NK-92 treated with Interleukin-12 subunit alpha and Interleukin-12 subunit beta, amount 100 ng/mL, for 24 hours (cell line): ENCODE measurements around the gene ONECUT2.

Experiments used
- DNase-seq: peaks from one replicate; lab custom pipeline; 2025; lab: John Stamatoyannopoulos, UW

Gene ONECUT2

DNA sequence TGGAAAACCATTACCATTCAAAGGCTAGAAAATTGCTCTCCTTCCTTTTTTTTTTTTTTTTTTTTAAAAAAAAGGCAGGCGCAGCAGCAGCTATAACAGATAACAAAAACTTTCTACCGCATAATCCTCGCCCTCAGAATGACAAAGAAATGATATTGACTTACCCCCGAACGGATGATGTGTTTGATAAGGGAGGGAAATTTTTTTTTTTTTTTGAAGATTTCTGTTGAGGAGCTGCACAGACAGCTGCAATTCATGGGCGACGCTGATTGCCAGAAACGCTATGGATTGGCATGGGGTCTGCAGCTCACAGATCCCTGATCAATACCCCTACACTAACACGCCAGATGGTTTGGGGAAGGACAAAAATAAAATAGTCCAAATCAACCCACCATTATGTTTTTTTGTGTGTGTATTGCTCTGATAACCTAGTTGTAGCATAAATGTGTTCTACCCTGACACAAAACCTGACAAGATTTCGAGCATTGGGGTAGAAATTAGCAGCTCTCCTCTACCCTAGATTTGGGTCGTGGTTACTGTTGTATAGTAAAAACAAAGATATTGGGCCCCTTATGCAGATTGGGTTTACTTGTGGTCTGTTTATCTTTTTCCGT is 3.6 kb upstream of the ONECUT2 start:
- DNase-seq: no peak

DNA sequence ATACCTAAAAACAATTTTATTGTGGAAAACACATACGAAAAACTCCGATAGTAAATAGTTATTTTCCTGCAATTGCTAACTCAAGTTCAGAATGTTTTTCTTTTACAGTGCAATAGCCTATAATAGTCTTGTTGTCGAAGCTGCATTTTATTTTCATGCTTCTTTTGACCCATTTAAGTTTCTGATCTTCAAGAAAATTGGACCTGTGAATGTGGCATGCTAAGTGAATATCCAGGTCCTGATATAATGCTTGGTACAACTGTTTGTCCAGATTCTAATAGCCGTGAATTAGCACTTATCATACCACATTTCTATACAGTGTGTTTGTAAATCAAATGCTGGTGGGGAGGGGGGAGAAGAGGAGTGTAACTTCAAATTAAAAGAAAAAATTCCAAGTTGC is 3.0 kb upstream of the ONECUT2 start:
- no peak for DNase-seq

DNA sequence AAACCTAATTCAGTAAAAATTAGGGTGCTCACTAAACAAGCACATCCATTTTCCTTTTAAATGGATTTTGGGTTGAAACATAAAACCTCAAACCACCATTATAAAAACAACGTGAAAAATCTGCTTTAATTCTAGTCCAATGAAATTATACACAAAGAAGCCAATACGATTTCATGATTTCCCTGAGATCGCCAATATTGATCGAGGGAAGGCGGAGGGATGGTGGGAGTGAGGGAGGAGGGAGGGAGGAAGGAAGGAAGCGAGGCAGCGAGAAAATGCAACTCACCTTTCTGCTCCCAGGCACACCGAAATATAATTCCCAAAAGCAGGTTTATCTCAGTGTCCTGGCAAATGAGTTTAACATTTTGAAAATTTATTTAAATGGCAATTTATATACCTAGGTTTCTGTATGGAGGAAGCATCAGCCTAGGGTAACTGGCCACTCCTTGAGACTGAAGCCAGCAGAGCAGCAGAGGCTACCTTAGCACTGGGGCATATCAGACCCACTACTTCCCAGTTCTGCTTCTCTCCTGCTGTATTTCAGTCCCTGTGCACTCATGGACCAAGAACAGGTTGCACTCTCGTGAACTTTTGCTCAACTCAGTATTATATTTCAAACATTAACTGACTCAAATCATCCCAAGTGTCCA is 2.3 kb upstream of the ONECUT2 start:
- no peak for DNase-seq

DNA sequence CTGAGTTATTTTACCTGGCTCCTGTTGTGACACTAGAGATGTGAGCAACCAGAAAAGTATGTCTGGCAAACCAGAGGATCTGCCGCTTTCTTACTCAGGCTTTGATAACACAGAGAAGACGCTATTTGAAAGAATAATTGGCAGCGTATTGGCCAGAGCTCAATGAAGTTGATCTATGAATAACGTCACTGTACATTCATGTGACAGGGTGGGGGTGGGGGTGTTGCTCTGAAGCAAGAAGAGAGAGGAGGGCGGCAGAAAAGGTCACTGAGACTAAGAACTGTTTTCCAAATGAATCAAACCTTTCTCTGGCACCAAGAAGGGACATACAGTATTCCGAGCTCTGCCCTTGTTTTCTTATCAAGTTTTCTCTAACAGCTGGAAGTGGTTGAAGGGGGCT is 1.7 kb upstream of the ONECUT2 start:
- DNase-seq: no peak

DNA sequence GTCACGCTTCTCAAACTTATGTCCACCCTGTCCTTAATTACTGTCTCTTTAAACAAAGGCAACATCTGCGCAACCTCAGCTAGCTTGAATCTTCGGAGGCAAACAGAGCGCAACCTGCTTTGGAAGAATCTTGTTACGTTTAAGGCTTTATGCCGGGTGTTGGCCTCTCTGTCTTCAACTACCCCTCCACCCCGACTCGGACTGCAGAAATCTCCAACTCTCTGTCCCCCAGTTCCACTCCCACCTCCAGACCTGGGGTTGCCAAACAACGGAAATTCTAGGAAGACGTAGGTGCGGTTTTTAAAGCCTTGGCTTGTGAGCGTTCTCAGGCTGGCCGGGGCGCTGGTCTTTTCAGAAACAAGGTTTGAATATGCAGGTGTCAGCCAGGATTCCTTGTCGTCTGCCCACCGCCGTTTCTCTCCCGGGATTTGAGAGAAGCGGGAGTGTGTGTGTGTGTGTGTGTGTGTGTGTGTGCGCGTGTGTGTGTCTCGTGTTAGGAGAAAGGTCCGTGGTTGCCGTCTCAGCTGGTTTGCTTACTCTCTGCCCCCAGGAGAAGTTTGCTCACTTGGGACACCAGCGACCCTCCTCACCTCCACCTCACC is 1.1 kb upstream of the ONECUT2 start:
- no peak for DNase-seq

DNA sequence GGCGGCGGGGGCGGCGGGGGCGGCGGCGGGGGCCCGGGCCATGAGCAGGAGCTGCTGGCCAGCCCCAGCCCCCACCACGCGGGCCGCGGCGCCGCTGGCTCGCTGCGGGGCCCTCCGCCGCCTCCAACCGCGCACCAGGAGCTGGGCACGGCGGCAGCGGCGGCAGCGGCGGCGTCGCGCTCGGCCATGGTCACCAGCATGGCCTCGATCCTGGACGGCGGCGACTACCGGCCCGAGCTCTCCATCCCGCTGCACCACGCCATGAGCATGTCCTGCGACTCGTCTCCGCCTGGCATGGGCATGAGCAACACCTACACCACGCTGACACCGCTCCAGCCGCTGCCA is 644 bp downstream of the ONECUT2 start:
- DNase-seq: no peak

DNA sequence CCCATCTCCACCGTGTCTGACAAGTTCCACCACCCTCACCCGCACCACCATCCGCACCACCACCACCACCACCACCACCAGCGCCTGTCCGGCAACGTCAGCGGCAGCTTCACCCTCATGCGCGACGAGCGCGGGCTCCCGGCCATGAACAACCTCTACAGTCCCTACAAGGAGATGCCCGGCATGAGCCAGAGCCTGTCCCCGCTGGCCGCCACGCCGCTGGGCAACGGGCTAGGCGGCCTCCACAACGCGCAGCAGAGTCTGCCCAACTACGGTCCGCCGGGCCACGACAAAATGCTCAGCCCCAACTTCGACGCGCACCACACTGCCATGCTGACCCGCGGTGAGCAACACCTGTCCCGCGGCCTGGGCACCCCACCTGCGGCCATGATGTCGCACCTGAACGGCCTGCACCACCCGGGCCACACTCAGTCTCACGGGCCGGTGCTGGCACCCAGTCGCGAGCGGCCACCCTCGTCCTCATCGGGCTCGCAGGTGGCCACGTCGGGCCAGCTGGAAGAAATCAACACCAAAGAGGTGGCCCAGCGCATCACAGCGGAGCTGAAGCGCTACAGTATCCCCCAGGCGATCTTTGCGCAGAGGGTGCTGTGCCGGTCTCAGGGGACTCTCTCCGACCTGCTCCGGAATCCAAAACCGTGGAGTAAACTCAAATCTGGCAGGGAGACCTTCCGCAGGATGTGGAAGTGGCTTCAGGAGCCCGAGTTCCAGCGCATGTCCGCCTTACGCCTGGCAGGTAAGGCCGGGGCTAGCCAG is 1.2 kb downstream of the ONECUT2 start:
- DNase-seq: no peak

DNA sequence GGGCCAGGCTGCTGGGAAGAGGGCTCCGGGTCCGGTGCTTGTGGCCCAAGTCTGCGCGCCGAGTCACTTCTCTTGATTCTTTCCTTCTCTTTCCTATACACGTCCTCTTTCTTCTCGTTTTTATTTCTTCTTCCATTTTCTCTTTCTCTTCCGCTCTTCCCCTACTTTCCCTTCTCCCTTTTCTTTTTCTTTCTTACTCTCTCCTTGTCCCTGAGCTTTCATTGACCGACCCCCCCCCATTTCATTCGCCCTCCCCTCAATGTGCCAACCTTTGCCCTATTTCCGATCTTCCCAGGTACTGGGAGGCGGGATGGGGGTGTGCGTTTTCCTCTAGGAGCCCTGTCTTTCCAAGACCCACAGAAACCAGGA is 1.8 kb downstream of the ONECUT2 start:
- no peak for DNase-seq

DNA sequence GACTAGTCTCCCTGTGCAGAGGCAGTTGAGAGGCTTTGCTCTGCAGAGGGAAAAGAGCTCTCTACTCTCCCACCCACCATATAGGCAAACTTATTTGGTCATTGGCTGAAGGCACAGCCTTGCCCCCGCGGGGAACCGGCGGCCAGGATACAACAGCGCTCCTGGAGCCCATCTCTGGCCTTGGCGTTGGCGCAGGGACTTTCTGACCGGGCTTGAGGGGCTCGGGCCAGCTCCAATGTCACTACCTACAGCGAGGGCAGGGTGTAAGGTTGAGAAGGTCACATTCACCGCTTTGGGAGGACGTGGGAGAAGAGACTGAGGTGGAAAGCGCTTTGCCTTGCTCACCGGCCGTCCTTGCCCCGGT is 2.2 kb downstream of the ONECUT2 start:
- no peak for DNase-seq

DNA sequence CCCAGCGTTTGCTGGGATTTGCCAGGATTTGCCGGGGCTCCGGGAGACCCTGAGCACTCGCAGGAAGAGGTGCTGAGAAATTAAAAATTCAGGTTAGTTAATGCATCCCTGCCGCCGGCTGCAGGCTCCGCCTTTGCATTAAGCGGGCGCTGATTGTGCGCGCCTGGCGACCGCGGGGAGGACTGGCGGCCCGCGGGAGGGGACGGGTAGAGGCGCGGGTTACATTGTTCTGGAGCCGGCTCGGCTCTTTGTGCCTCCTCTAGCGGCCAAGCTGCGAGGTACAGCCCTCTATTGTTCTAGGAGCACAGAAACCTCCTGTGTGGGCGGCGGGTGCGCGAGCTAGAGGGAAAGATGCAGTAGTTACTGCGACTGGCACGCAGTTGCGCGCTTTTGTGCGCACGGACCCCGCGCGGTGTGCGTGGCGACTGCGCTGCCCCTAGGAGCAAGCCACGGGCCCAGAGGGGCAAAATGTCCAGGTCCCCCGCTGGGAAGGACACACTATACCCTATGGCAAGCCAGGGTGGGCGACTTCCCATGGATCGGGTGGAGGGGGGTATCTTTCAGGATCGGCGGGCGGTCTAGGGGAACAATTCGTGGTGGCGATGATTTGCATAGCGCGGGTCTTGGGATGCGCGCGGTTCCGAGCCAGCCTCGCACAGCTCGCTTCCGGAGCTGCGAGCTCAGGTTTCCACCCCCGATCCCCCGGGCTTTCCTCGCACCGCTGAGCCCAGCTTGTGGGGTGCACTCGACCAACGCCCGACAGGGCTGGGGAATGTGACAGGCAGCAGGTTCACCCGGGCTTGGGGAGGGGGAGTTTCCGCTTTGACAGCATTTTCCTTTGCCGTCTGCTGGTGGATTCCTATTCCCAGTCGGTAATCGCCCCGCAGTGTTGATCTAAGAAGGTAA is 2.8 kb downstream of the ONECUT2 start:
- no peak for DNase-seq

DNA sequence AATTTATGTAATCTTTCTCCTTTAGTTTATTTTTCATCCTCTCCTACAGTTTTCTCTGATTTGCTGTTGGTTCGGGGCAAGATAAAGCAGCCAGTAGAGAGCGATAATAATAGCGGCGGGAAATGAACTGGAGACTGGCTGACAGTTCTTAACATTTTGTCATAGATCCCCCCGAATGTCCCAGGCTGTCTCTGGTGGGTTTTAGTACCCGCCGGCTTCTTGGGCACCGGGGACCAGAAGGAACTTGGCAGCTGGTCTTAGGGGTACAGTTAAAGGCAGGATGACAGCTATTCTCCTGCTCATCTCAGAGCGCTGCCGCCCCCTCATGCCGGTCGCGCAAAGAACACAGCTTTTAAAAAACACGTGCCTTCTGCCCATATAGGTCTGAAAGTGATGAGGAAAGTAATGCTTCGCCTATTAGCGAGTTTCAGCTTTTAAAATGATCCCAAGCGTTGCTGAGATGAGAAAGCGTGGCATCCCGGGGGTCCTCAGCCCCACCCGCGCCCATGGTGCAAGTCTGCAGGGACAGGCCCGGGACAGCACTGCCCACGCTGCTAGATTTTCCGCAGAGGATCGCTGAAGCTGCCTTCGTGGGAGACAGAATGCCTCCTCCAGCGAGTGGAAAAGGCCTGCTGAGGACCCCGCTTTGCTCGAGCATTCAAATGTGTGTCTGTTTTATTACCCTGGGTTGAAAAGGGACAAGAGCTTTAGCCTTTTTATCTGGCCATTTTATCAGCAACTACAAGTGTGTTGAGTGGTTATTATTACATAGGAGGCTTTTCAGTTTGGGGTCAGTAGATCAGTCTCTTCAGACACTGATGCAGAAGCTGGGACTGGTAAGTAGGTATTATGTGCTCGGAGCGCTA is 3.8 kb downstream of the ONECUT2 start:
- DNase-seq: no peak

DNA sequence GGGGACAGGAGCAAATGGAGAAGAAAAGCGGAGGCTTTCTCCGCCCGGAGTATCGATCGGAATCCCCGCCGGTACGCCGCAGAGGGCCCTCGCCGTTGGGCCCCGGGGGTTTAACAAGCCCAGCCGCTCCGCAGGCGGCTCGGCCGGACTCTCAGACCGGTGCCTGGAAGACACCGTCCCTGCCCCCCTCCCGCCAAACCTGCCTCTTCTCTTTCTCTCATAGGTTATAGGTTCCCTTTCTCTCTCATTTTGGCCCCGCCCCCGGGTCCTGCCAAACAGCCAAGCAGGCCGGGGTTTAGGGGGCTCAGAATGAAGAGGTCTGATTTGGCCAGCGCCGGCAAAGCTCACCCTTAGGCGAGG is 4.4 kb downstream of the ONECUT2 start:
- DNase-seq: no peak

DNA sequence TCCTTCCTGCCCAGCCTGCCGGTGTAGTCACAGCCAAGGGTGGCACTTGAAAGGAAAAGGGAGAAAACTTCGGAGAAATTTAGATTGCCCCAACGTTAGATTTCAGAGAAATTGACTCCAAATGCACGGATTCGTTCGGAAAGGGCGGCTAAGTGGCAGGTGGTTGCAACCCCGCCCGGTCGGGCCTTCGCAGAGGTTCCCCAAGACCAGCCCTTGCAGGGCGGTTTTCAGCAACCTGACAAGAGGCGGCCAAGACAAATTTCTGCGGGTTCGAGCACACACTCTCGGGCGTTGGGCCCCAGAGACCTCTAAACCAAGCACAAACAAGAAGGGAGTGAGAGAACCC is 4.8 kb downstream of the ONECUT2 start:
- no peak for DNase-seq

DNA sequence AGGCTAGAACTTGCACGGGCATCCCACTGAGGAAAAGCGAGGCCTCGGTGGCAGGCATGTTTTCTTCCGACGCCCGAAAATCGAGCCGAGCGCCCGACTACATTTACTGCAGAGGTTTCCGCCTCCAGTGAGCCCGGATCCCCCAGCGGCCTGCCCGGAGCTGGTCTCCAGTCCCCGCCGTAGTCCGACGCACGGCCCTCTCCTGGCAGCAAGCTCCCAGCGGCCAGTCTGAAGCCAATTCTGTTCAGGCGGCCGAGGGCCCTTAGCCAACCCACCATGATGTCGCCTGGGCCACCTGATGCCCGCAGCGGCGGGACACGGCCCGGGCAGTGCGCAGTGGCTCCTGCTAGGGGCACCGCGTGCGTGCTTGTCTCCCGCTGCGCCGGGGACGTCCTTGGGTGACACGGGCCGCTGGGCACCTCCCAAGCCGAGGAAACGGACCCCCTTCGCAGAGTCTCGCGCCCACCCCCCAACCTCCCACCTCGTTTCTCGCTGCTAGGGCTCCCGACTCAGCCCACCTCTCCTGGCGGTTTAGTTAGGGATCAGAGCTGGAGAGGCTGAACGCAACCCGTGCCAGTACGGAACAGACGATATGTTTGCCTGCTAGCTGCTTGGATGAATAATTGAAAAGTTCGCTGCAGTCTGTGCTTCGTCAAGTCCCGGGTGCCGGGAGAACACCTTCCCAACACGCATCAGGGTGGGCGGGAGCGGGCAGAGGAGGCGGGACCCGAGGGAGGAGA is 5.3 kb downstream of the ONECUT2 start:
- no peak for DNase-seq

DNA sequence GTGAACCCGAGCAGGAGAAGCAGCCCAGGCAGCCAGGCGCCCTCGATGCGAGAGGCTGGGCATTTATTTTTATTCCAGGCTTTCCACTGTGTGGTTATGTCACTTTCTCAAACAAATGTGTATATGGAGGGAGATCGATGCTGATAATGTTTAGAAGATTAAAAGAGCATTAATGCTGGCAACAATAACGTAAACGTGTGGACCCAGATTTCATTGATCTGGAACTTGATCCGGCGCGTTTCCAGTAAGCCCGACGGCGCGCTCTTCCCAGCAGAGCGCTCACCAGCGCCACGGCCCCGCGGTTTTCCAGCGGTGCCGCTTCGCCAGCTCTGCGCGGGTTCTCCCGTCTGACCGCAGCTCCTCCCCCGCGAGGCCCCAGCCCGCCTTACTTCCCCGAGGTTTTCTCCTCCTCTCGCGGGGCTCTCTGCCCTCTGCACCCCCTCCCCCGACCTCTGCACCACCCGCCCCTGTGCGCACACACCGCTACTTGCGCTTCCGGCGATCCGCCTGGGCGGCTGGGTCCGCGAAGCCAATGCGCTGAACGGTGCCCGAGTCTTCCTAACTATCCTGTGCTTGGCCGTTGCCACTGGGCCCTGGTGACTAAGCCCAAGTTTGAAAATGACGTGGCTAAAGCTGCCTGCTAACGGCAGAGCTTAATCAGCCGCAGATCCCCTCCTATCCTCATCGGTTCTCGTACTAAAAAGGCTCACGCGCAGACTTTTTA is 6.1 kb downstream of the ONECUT2 start:
- no peak for DNase-seq

DNA sequence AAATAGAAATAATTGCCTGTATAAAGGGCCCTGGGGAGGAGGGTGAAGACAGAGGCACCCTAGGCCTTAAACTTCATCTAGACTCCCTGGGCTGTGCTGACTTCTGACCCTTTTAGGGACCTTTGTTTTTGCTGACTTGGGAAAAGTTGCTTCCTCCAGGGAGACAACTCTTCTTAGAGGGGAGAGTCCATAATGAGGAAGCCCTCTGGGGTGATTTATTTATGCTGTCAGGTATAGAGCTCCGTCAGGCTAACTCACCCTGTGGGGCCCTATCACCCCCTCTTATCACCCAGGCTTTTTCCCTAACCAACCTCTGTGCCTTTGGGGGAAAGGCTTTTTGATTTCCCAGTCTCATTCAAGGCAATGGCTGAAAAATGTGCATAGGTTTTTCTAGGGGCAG is 8.1 kb downstream of the ONECUT2 start:
- DNase-seq: no peak

DNA sequence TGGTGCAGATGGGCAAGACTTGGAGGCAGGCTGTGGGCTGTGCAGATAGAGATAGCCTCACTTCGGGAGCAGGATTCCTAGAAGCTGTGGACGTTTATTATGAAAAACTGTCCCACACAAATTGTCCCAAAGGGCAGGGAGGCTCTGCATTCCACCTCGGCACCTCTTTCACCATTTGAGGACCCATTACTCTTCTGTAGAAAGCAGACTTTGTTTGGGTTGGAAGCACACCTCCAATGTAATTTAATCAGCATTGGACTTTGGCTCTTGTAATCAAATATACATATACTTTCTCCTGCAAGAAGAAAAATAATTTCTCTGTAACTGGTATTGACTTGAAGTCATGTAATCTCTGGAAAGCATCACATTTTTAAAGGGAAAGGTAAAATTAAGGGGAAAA is 8.5 kb downstream of the ONECUT2 start:
- DNase-seq: no peak

DNA sequence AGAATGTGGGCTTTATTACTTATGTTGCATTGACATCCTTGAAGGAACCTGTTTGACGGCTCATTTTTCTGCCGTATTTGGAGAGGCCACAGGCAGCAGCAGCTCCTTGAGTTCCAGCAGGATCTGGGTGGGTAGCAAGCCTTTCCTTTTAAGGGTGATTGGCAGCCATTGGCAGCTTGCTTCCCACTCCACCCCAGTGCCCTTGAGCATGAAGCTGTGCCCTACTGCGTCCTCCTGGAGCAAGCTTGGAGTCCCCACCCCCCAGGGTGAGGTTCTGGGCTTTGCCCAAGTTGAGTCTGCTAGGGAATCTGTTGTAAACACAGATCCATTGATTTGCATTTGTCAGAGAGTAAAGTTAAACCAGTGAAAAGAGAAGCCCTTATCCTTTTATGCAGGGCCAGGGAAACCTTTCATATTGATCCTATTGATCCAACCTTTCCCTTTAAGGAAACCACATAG is 9.2 kb downstream of the ONECUT2 start:
- DNase-seq: no peak

DNA sequence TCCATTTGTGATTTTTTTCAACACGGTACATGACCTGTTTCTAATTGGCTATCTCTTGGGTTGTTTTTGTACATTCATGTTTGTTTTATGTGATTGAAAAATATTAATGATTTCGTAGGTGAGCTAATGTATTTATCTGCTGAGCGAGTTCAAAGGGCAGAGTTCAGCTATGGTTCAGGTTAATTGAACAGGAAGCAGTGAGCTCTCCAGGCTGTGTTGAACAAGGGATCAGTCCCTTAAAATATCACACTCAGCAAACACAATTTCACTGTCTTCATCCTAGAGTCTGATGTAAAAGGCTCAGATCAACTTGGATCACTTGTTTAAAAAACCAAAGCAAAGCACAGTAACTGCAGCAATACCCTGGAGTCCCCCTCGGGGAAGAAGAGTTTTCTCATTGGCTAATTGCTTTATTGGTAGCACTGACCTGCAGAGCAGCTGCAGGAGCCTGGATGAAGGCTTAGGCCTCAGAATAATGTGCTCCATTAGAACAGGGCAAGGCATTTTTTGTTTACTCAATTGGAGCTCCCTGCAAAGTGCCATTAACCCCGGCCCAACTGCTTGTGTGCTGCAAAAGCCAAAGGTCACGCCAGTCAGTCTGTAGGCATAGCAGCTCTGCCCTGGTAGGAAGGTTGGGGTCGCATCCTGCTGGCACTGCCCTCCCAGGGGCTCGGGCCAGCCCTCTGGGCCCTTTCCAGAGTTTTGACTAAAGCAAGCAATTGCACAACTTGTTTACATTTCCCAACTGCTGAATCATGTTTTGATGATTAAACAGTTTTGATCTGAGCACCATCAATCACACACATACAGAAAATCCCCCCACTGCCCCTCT is 10.5 kb downstream of the ONECUT2 start:
- DNase-seq: no peak
